Keratinocyte (primary cell): ENCODE results near the gene SERPINI1. TPM values are rescaled to one million over a fixed set of nuclear protein-coding genes. Genes with fewer than 3 reads are reported as not detected.

Experiments used
- DNase-seq: peaks from one replicate; pipeline ENCODE4 v3.0.0-alpha.2; 2011; ENCODE audit warnings: low read depth, missing footprints, low spot score
- FAIRE-seq: peaks from 2 replicates; lab custom pipeline; 2011; peaks lifted over from hg19 to GRCh38; lab: Jason Lieb, UNC
- H2AFZ ChIP-seq: 2 replicates; pipeline ENCODE4 v1.6.0; 2012; ENCODE audit warnings: low read length, control low read depth, inconsistent platforms; ENCODE audit not compliant: control insufficient read depth
- H3K27ac ChIP-seq: 2 replicates; pipeline ENCODE4 v1.5.1; 2011; ENCODE audit warnings: low read length; ENCODE audit not compliant: control insufficient read depth, insufficient read depth
- H3K27me3 ChIP-seq: 3 replicates; pipeline ENCODE4 v1.6.0; 2011; ENCODE audit warnings: low read length; ENCODE audit not compliant: control insufficient read depth, insufficient read depth; ENCODE audit errors: extremely low read depth
- H3K36me3 ChIP-seq, 2 experiments: 2 replicates in 1 of 2; 3 replicates in 1 of 2; pipeline ENCODE4 v1.5.1; 2011; ENCODE audit warnings: low read length in 2 of 2, mild to moderate bottlenecking in 1 of 2; ENCODE audit not compliant: control insufficient read depth in 2 of 2, insufficient read depth in 2 of 2; ENCODE audit errors: extremely low read depth in 1 of 2
- H3K4me1 ChIP-seq: 3 replicates; pipeline ENCODE4 v1.5.1; 2011; ENCODE audit warnings: low read length; ENCODE audit not compliant: control insufficient read depth, insufficient read depth; ENCODE audit errors: extremely low read depth
- H3K4me2 ChIP-seq: 3 replicates; pipeline ENCODE4 v1.6.0; 2011; ENCODE audit warnings: low read depth, low read length; ENCODE audit not compliant: control insufficient read depth, insufficient read depth; ENCODE audit errors: extremely low read depth
- H3K4me3 ChIP-seq, 3 experiments: fragments of 200-600 bp in 1 of 3; sonication (generic) in 1 of 3; 2 replicates in 2 of 3; 3 replicates in 1 of 3; pipeline ENCODE4 v1.5.1; 2011 to 2016; ENCODE audit warnings: low read length in 3 of 3, mild to moderate bottlenecking in 3 of 3, control low read depth in 2 of 3, inconsistent platforms in 1 of 3, low read depth in 1 of 3, mixed read lengths in 1 of 3, mixed run types in 1 of 3, moderate library complexity in 1 of 3; ENCODE audit not compliant: control insufficient read depth in 2 of 3, insufficient read depth in 2 of 3; ENCODE audit errors: extremely low read depth in 1 of 3
- H3K79me2 ChIP-seq: 2 replicates; pipeline ENCODE4 v1.6.0; 2012; ENCODE audit warnings: low read length; ENCODE audit not compliant: control insufficient read depth, insufficient read depth
- H3K9ac ChIP-seq: 3 replicates; pipeline ENCODE4 v1.6.0; 2011; ENCODE audit warnings: low read length; ENCODE audit not compliant: control insufficient read depth, insufficient read depth; ENCODE audit errors: extremely low read depth
- H3K9me1 ChIP-seq: 3 replicates; pipeline ENCODE4 v1.6.0; 2011; ENCODE audit warnings: low read length; ENCODE audit not compliant: control insufficient read depth, insufficient read depth; ENCODE audit errors: extremely low read depth
- H3K9me3 ChIP-seq: 2 replicates; pipeline ENCODE4 v1.5.1; 2012; ENCODE audit warnings: low read depth, low read length; ENCODE audit not compliant: control insufficient read depth
- H4K20me1 ChIP-seq: 3 replicates; pipeline ENCODE4 v1.6.0; 2011; ENCODE audit warnings: low read length; ENCODE audit not compliant: control insufficient read depth, insufficient read depth; ENCODE audit errors: extremely low read depth
- CTCF ChIP-seq, 3 experiments: IDR thresholded peaks in 1 of 3; conservative IDR thresholded peaks in 1 of 3; optimal IDR thresholded peaks in 1 of 3; 2 replicates in 2 of 3; 3 replicates in 1 of 3; pipeline versions ENCODE3 to v1.5.1; 2011; ENCODE audit warnings: low read length in 3 of 3, mild to moderate bottlenecking in 3 of 3, moderate library complexity in 2 of 3, control low read depth in 1 of 3, inconsistent platforms in 1 of 3; ENCODE audit not compliant: insufficient read depth in 2 of 3; ENCODE audit errors: extremely low read depth in 1 of 3
- EZH2 ChIP-seq: IDR thresholded peaks from one replicate; pipeline ENCODE4 v1.6.1; 2012; ENCODE audit warnings: inconsistent platforms, mild to moderate bottlenecking, low read length, moderate library complexity
- dilution Hi-C: fragments of 300-500 bp; cut with MboI; formaldehyde crosslinking; loops from one replicate; pipeline ENCODE4 v1.7.0; 2020; ENCODE audit warnings: low sequenced_read_pairs; ENCODE audit not compliant: extremely low pct_ligation_motif_present
- polyA plus RNA-seq, 5 experiments: library from polyadenylated mRNA; depleted of rRNA in 3 of 5; stranded (reverse) in 3 of 5; stranded (forward) in 1 of 5; unstranded in 1 of 5; fragments of >200 nt; gene quantifications; 1 replicate in 1 of 5; 2 replicates in 3 of 5; 3 replicates in 1 of 5; pipeline versions ENCODE4 v1.2.1 to v1.2.3, GENCODE V29; 2011 to 2012; ENCODE audit warnings: missing spikeins in 2 of 5, low read depth in 1 of 5, low replicate concordance in 1 of 5

Gene SERPINI1
- polyA plus RNA-seq, 1 donor (not counting 4 experiments of a cell fraction or from before 2014, with no cell fraction given): 5.5 TPM

GRCh38 chr3:167700926-167701325 is 34.6 kb upstream of the SERPINI1 start:
- dilution Hi-C loops: no loop called here
- Histone ChIP-seq H2AFZ (no peak overlapping the region), H3K27me3 (no peaks in the 10 kb centered on the region), H3K27ac (no peak overlapping the region), H3K9ac (no peak overlapping the region), H4K20me1 (no peaks in the 10 kb centered on the region), H3K4me3 (no peak overlapping the region), H3K36me3 (peaks cover 3 to 4% of the 10 kb centered on the region in 2 experiments), H3K4me2 (no peak overlapping the region), H3K9me3 (no peaks in the 10 kb centered on the region), H3K4me1 (no peaks in the 10 kb centered on the region), H3K9me1 (no peaks in the 10 kb centered on the region), H3K79me2 (peaks cover 33% of the 10 kb centered on the region)
- DNase-seq (no peak), FAIRE-seq (no peak)
- TF ChIP-seq CTCF (optimal IDR thresholded peaks at IDR 0.05 in 1 of 3, IDR thresholded peaks at IDR 0.05 in 1 of 3, conservative IDR thresholded peaks at IDR 0.05 in 1 of 3; ENCODE audit: extremely low read depth in 1 of 3, insufficient read depth in 2 of 3, low read length in 3 of 3) (no peak), EZH2 (no peak)

DNA sequence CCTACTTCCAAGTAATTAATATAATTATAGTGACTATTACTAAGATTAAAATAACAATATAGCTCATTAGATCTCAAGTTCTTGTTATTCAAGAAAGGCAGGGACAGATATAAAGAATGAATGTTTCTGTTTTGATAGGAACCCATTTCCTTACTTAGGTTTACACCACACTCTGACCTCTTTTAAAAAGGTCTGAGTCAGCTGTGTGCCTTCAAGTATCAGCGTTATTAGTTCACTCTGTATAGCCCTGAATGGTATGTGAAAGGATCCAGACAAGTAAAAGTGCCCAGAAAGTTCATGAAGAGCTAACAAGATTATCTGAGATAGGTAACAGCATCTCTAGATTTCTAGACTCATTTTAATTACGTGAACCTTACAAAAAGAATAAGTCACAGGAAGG is 29.7 kb upstream of the SERPINI1 start:
- DNase-seq (no peak), FAIRE-seq (no peak)
- H3K4me2 ChIP-seq: no peak overlapping the region
- no peaks in the 10 kb centered on the region for H3K4me1 ChIP-seq
- H3K27me3 ChIP-seq: no peaks in the 10 kb centered on the region
- no peak overlapping the region for H3K4me3 ChIP-seq
- no peaks in the 10 kb centered on the region for H4K20me1 ChIP-seq
- H2AFZ ChIP-seq: no peak overlapping the region
- no peak overlapping the region for H3K9ac ChIP-seq
- no peak overlapping the region for H3K27ac ChIP-seq
- no peaks in the 10 kb centered on the region for H3K9me1 ChIP-seq
- no peaks in the 10 kb centered on the region for H3K9me3 ChIP-seq
- peaks cover 7 to 10% of the 10 kb centered on the region in 2 experiments for H3K36me3 ChIP-seq
- dilution Hi-C loops: no loop called here
- H3K79me2 ChIP-seq: peaks cover 61% of the 10 kb centered on the region
- no peak for TF ChIP-seq EZH2
- TF ChIP-seq CTCF (optimal IDR thresholded peaks at IDR 0.05 in 1 of 3, IDR thresholded peaks at IDR 0.05 in 1 of 3, conservative IDR thresholded peaks at IDR 0.05 in 1 of 3; ENCODE audit: extremely low read depth in 1 of 3, insufficient read depth in 2 of 3, low read length in 3 of 3): no peak
